DND-41 (cell line): ENCODE results near the gene EPHB1.

ENCODE experiments used
- ATAC-seq: fragments of 200-7000 bp; cut with Tn5 transposase; 3 replicates; pipeline ENCODE4 v1.9.1; 2021; ENCODE audit warnings: low read depth; ENCODE audit not compliant: insufficient read depth
- DNase-seq: peaks from one replicate; pipeline ENCODE4 v3.0.0-alpha.2; 2020
- H2AFZ ChIP-seq: 2 replicates; pipeline ENCODE4 v1.6.0; 2012; ENCODE audit warnings: low read depth, low read length
- H3K27ac ChIP-seq: 2 replicates; pipeline ENCODE4 v1.5.1; 2012; ENCODE audit warnings: low read length, inconsistent platforms
- H3K27me3 ChIP-seq: fragments of 200-600 bp; sonication (generic); 2 replicates; pipeline ENCODE4 v1.6.0; 2012; ENCODE audit warnings: low read length, mild to moderate bottlenecking, inconsistent platforms; ENCODE audit not compliant: insufficient read depth, poor library complexity
- H3K36me3 ChIP-seq: 2 replicates; pipeline ENCODE4 v1.5.1; 2012; ENCODE audit warnings: low read length, inconsistent platforms; ENCODE audit not compliant: insufficient read depth
- H3K4me1 ChIP-seq: 2 replicates; pipeline ENCODE4 v1.5.1; 2012; ENCODE audit warnings: mild to moderate bottlenecking, low read length; ENCODE audit not compliant: insufficient read depth
- H3K4me2 ChIP-seq: 2 replicates; pipeline ENCODE4 v1.6.0; 2012; ENCODE audit warnings: mild to moderate bottlenecking, moderate library complexity, low read length, inconsistent platforms; ENCODE audit not compliant: insufficient read depth
- H3K4me3 ChIP-seq, 2 experiments: fragments of 200-600 bp in 1 of 2; shearing (Covaris generic) in 1 of 2; 2 replicates each; pipeline ENCODE4 v1.5.1; 2012 to 2016; ENCODE audit warnings: inconsistent platforms in 2 of 2, low read length in 2 of 2, mild to moderate bottlenecking in 2 of 2, low read depth in 1 of 2, moderate library complexity in 1 of 2
- H3K79me2 ChIP-seq: 2 replicates; pipeline ENCODE4 v1.6.0; 2012; ENCODE audit warnings: low read length, inconsistent platforms; ENCODE audit not compliant: insufficient read depth
- H3K9ac ChIP-seq: 2 replicates; pipeline ENCODE4 v1.6.0; 2012; ENCODE audit warnings: low read depth, mild to moderate bottlenecking, inconsistent platforms, low read length, moderate library complexity
- H3K9me3 ChIP-seq: 2 replicates; pipeline ENCODE4 v1.5.1; 2012; ENCODE audit warnings: low read length, moderate library complexity, mild to moderate bottlenecking, inconsistent platforms; ENCODE audit not compliant: insufficient read depth, severe bottlenecking
- H4K20me1 ChIP-seq: 2 replicates; pipeline ENCODE4 v1.6.0; 2012; ENCODE audit warnings: low read length; ENCODE audit not compliant: insufficient read depth
- EZH2 ChIP-seq: IDR thresholded peaks from 3 replicates; pipeline ENCODE4 v1.6.1; 2012; ENCODE audit warnings: borderline replicate concordance, low read depth, mild to moderate bottlenecking, moderate library complexity, low read length, inconsistent platforms; ENCODE audit not compliant: severe bottlenecking
- TF ChIP-seq, protein P1 (sequence below): IDR thresholded peaks from 2 replicates; pipeline ENCODE4 v1.5.1; 2012; ENCODE audit warnings: borderline replicate concordance, low read length, moderate library complexity, mild to moderate bottlenecking; ENCODE audit not compliant: poor library complexity, severe bottlenecking; ENCODE audit errors: extremely low read depth

EPHB1 gene

DNA sequence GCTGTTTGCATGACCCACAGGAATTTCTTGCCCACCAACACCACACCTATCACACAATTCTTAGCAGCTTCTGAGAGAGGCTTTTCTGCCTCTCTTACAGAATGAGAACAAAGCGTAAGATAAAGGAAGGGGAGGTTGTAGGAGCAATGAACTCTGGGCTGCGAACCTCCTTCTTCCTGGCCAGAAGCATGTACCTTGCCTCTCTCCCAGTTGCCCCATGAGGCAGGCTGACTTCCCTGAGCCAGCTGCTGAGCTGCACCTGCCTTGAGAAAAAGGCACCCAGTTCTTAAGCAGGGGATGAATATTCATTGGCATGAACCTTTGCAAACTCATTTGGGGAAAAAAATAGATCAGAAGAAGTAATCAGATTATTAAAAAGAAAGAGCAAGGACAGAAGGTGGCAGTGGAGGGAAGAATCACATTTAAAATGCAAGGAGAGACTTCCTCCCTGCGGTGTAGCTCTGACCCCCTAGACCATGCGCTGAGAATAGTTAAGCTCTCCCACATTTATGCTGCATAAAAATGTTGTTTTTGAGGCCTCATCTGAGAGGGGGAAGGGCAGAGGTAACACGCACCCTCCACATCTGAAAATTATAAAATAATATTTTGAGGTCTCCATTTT, 304.8 kb downstream of the EPHB1 start:
- H3K4me3 ChIP-seq, result no peak overlapping the region
- H3K4me1 ChIP-seq, result no peaks in the 10 kb centered on the region
- TF ChIP-seq EZH2, result no peak
- TF ChIP-seq, protein P1, sequence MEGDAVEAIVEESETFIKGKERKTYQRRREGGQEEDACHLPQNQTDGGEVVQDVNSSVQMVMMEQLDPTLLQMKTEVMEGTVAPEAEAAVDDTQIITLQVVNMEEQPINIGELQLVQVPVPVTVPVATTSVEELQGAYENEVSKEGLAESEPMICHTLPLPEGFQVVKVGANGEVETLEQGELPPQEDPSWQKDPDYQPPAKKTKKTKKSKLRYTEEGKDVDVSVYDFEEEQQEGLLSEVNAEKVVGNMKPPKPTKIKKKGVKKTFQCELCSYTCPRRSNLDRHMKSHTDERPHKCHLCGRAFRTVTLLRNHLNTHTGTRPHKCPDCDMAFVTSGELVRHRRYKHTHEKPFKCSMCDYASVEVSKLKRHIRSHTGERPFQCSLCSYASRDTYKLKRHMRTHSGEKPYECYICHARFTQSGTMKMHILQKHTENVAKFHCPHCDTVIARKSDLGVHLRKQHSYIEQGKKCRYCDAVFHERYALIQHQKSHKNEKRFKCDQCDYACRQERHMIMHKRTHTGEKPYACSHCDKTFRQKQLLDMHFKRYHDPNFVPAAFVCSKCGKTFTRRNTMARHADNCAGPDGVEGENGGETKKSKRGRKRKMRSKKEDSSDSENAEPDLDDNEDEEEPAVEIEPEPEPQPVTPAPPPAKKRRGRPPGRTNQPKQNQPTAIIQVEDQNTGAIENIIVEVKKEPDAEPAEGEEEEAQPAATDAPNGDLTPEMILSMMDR, result no peak
- H3K27ac ChIP-seq, result no peak overlapping the region
- H3K9me3 ChIP-seq, result no peaks in the 10 kb centered on the region
- H2AFZ ChIP-seq, result no peak overlapping the region
- H4K20me1 ChIP-seq, result no peaks in the 10 kb centered on the region; the same call in 1 of the 2 replicates
- H3K79me2 ChIP-seq, result no peaks in the 10 kb centered on the region
- no peaks in the 10 kb centered on the region for H3K27me3 ChIP-seq
- no peak for DNase-seq
- no peak overlapping the region for H3K9ac ChIP-seq
- H3K4me2 ChIP-seq, result no peak overlapping the region
- no peaks in the 10 kb centered on the region for H3K36me3 ChIP-seq
- no peak for ATAC-seq

DNA sequence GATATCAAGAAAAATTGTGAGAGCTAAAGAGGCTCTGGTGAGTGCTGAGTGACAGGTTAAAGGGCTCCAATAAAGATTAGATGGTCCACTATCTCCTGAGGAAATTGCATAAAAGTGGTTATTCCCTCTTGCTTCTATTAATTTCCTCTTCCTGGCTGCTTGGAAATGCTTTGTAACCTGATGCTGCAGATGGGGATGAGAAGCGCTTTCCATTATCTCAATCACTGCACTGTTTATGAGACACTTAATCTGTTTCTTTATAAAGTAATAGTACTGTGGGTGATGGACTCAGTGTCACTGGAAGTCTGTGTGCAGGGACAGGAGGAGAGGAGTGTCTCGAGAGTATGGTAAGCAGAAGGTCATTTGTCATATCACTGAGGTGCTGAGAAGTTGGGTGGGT, 305.3 kb downstream of the EPHB1 start:
- Histone ChIP-seq H3K27ac (no peak overlapping the region), H2AFZ (no peak overlapping the region), H3K4me1 (no peaks in the 10 kb centered on the region), H4K20me1 (no peaks in the 10 kb centered on the region; the same call in 1 of the 2 replicates), H3K79me2 (no peaks in the 10 kb centered on the region), H3K4me3 (no peak overlapping the region), H3K27me3 (no peaks in the 10 kb centered on the region), H3K9ac (no peak overlapping the region), H3K36me3 (no peaks in the 10 kb centered on the region), H3K9me3 (no peaks in the 10 kb centered on the region), H3K4me2 (no peak overlapping the region)
- DNase-seq, result no peak
- TF ChIP-seq, protein P1, result no peak
- TF ChIP-seq EZH2, result no peak
- no peak for ATAC-seq

DNA sequence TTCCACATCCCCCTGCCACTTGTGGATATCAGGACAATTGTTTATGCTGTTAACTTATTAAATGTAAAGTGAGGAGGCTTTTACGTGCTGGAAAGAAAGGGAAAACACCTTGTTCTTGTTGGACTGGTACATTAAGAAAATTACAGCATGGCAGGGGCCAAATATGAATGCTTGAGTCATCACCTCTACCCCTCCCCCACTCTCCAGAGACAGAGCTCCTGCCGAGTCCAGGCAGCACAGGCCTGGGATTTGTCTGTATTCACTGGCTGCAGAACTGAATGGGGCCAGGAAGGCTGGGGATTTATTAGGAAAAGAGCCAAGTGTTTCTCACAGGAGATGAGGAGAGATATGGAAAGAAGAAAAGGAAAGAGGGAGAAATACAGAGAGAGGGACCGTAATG, 308.9 kb downstream of the EPHB1 start:
- Histone ChIP-seq H3K4me3 (no peak overlapping the region), H2AFZ (no peak overlapping the region), H3K9ac (no peak overlapping the region), H3K4me2 (no peak overlapping the region), H3K9me3 (no peaks in the 10 kb centered on the region), H3K36me3 (no peaks in the 10 kb centered on the region), H3K27me3 (no peaks in the 10 kb centered on the region), H3K27ac (no peak overlapping the region), H4K20me1 (no peaks in the 10 kb centered on the region; the same call in 1 of the 2 replicates), H3K4me1 (no peaks in the 10 kb centered on the region), H3K79me2 (no peaks in the 10 kb centered on the region)
- ATAC-seq (no peak), DNase-seq (no peak)
- TF ChIP-seq, protein P1, result no peak
- TF ChIP-seq EZH2, result no peak

DNA sequence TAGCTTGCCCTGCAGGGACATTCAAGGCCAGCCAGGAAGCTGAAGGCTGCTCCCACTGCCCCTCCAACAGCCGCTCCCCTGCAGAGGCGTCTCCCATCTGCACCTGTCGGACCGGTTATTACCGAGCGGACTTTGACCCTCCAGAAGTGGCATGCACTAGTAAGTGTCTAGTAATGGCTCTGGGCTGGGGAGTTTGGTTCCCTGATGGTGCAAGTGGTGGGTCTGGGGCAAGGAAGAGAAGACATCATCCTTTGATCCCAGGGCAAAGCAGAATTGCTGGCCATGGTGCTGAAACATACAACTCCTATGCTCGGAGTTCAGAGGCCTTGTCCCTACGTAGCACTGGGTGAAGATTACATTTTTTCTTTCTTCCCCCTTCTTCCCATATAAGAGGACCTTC, 311.4 kb downstream of the EPHB1 start:
- Histone ChIP-seq H2AFZ (no peak overlapping the region), H3K4me3 (no peak overlapping the region), H3K9ac (no peak overlapping the region), H3K36me3 (no peaks in the 10 kb centered on the region), H3K9me3 (no peaks in the 10 kb centered on the region), H3K4me2 (no peak overlapping the region), H3K4me1 (no peaks in the 10 kb centered on the region), H3K27me3 (no peaks in the 10 kb centered on the region), H3K79me2 (no peaks in the 10 kb centered on the region), H4K20me1 (no peaks in the 10 kb centered on the region), H3K27ac (no peak overlapping the region)
- no peak for TF ChIP-seq EZH2
- TF ChIP-seq, protein P1, result no peak
- ATAC-seq (peak; percentile 100), DNase-seq (peak; percentile 76)
